Transverse colon (tissue), 4 donors: ENCODE measurements around the gene MYOF.

Source experiments
- POLR2A ChIP-seq: fragments of 450-650 bp; IDR thresholded peaks from one replicate; pipeline ENCODE4 v1.6.1; 2016; ENCODE audit warnings: antibody characterized with exemption, mild to moderate bottlenecking, moderate library complexity
- POLR2AphosphoS5 ChIP-seq, 3 donors: sonication (generic); formaldehyde crosslinking; IDR thresholded peaks; one replicate each; pipeline ENCODE4 v1.6.1; 2016; ENCODE audit warnings: antibody characterized with exemption in 3 of 3
- TF ChIP-seq, protein P1 (sequence below), 5 experiments: fragments of 200-600 bp in 3 of 5; fragments of 450-650 bp in 2 of 5; sonication (generic) in 3 of 5; IDR thresholded peaks; 1 replicate in 2 of 5; 2 replicates in 3 of 5; pipeline ENCODE4 v1.5.1; 2016 to 2017; ENCODE audit warnings: antibody characterized with exemption in 5 of 5, inconsistent platforms in 3 of 5, mild to moderate bottlenecking in 2 of 5, moderate library complexity in 1 of 5

DNA sequence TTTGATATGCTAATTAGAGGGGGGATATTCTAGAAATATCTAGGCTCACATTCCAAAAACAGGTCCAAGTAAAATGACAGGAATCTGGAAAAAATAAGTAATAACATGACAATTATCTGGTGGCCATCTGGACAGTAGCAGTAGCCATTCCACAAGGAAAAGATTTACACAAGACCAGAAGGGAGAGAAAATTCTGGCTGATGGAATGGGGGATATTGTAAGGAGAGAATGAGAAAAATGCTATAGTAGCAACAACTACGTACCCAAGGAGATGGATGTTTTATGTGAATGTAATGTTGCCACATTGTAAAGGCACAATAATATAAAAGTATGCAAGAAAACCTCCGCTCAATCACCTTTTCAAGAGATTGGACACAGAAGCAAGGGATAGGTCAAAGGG lies 5.4 kb downstream of the MYOF start:
- TF ChIP-seq POLR2A: no peak
- TF ChIP-seq POLR2AphosphoS5 (IDR thresholded peaks at IDR 0.05): no peak
- TF ChIP-seq, protein P1, sequence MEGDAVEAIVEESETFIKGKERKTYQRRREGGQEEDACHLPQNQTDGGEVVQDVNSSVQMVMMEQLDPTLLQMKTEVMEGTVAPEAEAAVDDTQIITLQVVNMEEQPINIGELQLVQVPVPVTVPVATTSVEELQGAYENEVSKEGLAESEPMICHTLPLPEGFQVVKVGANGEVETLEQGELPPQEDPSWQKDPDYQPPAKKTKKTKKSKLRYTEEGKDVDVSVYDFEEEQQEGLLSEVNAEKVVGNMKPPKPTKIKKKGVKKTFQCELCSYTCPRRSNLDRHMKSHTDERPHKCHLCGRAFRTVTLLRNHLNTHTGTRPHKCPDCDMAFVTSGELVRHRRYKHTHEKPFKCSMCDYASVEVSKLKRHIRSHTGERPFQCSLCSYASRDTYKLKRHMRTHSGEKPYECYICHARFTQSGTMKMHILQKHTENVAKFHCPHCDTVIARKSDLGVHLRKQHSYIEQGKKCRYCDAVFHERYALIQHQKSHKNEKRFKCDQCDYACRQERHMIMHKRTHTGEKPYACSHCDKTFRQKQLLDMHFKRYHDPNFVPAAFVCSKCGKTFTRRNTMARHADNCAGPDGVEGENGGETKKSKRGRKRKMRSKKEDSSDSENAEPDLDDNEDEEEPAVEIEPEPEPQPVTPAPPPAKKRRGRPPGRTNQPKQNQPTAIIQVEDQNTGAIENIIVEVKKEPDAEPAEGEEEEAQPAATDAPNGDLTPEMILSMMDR (IDR thresholded peaks at IDR 0.05): no peak
